GM12878 (cell line): Measurements from ENCODE around the gene CENPE. TPM values are rescaled to one million over a fixed set of nuclear protein-coding genes. Genes with fewer than 3 reads are reported as not detected.

Experiments
- ATAC-seq: fragments of 200-7000 bp; cut with Tn5 transposase; 3 replicates; pipeline ENCODE4 v1.9.1; 2020; ENCODE audit warnings: mild to moderate bottlenecking, moderate library complexity
- BruUV-seq: library from RNA; stranded (reverse); fragments of 400-500 nt; replicated peaks from 2 replicates; lab custom pipeline; 2021; lab: Mats Ljungman, UMichigan
- CTCF ChIA-PET: fragments of 300-600 bp; sonication (Branson Sonifier 250); formaldehyde crosslinking; extraction: SDS; loops from one replicate; lab custom pipeline; 2021; ENCODE audit warnings: inconsistent platforms; lab: Yijun Ruan, JAX
- POLR2A ChIA-PET: fragments of 350-600 bp; formaldehyde crosslinking; extraction: SDS; loops from one replicate; lab custom pipeline; 2021; ENCODE audit warnings: inconsistent platforms; lab: Charles Lee
- RAD21 ChIA-PET: fragments of 300-600 bp; sonication (Branson Sonifier 250); formaldehyde crosslinking; loops from one replicate; lab custom pipeline; 2023; ENCODE audit warnings: antibody characterized with exemption; ENCODE audit not compliant: unreplicated experiment; lab: Charles Lee
- SMC1A ChIA-PET: fragments of 300-600 bp; sonication (Branson Sonifier 250); formaldehyde crosslinking; loops from one replicate; lab custom pipeline; 2023; ENCODE audit not compliant: unreplicated experiment, uncharacterized antibody; lab: Charles Lee
- DNase-seq: peaks from one replicate; pipeline ENCODE4 v3.0.0-alpha.2; 2011; ENCODE audit warnings: low read depth, low spot score
- FAIRE-seq: peaks from 3 replicates; lab custom pipeline; 2011; peaks lifted over from hg19 to GRCh38; lab: Jason Lieb, UNC
- H2AFZ ChIP-seq: 2 replicates; pipeline ENCODE4 v1.6.0; 2011; ENCODE audit warnings: low read depth, low read length, control low read depth; ENCODE audit not compliant: control insufficient read depth
- H3K27ac ChIP-seq: 2 replicates; pipeline ENCODE4 v1.5.1; 2011; ENCODE audit warnings: control low read depth; ENCODE audit not compliant: control insufficient read depth, insufficient read depth
- H3K27me3 ChIP-seq, 2 experiments: replicated peaks in 1 of 2; 2 replicates each; pipeline versions ENCODE4 v1.6.0 to v1.6.1; 2011; ENCODE audit warnings: low read length in 1 of 2; ENCODE audit not compliant: control insufficient read depth in 2 of 2, insufficient read depth in 2 of 2
- H3K36me3 ChIP-seq, 2 experiments: 2 replicates each; pipeline ENCODE4 v1.5.1; 2011; ENCODE audit warnings: low read length in 1 of 2; ENCODE audit not compliant: control insufficient read depth in 2 of 2, insufficient read depth in 2 of 2
- H3K4me1 ChIP-seq: 2 replicates; pipeline ENCODE4 v1.6.1; 2011; ENCODE audit warnings: mild to moderate bottlenecking, low read length, moderate library complexity, mixed read lengths; ENCODE audit not compliant: control insufficient read depth, insufficient read depth
- H3K4me2 ChIP-seq: 2 replicates; pipeline ENCODE4 v1.6.0; 2011; ENCODE audit warnings: control low read depth; ENCODE audit not compliant: control insufficient read depth, insufficient read depth
- H3K4me3 ChIP-seq: fragments of 200-600 bp; sonication (generic); 2 replicates; pipeline ENCODE4 v1.5.1; 2016
- H3K79me2 ChIP-seq: 2 replicates; pipeline ENCODE4 v1.6.0; 2011; ENCODE audit warnings: low read length; ENCODE audit not compliant: control insufficient read depth, insufficient read depth
- H3K9ac ChIP-seq: 2 replicates; pipeline ENCODE4 v1.8.0; 2011; ENCODE audit warnings: low read length, control low read depth, mixed read lengths; ENCODE audit not compliant: control insufficient read depth, insufficient read depth
- H3K9me3 ChIP-seq: replicated peaks from 3 replicates; pipeline ENCODE4 v1.5.1; 2011; ENCODE audit warnings: mild to moderate bottlenecking, low read length; ENCODE audit not compliant: control insufficient read depth, insufficient read depth
- H4K20me1 ChIP-seq: 2 replicates; pipeline ENCODE4 v1.6.0; 2011; ENCODE audit not compliant: control insufficient read depth, insufficient read depth
- CEBPB ChIP-seq, 2 experiments: fragments of 150-350 bp in 1 of 2; IDR thresholded peaks; 2 replicates each; pipeline ENCODE4 v1.6.1; 2012 to 2014; ENCODE audit warnings: low read depth in 2 of 2, low read length in 2 of 2, borderline replicate concordance in 1 of 2, inconsistent platforms in 1 of 2
- CTCF ChIP-seq, 3 experiments: IDR thresholded peaks in 2 of 3; conservative IDR thresholded peaks in 1 of 3; 2 replicates each; pipeline ENCODE4 v1.5.1; 2011; ENCODE audit warnings: low read depth in 3 of 3, low read length in 3 of 3, mild to moderate bottlenecking in 3 of 3, control low read depth in 2 of 3, moderate library complexity in 2 of 3, inconsistent platforms in 1 of 3, mixed read lengths in 1 of 3; ENCODE audit not compliant: control insufficient read depth in 2 of 3, insufficient read depth in 1 of 3; ENCODE audit errors: extremely low read depth in 1 of 3
- EED ChIP-seq: sonication (generic); IDR thresholded peaks from 2 replicates; pipeline ENCODE4 v1.6.1; 2016; ENCODE audit warnings: antibody characterized with exemption, low read depth
- EP300 ChIP-seq, 2 experiments: fragments of 150-350 bp in 1 of 2; IDR thresholded peaks; 2 replicates each; pipeline ENCODE4 v1.6.1; 2011 to 2012; ENCODE audit warnings: low read depth in 2 of 2, low read length in 2 of 2, borderline replicate concordance in 1 of 2, improper control_type of control experiment in 1 of 2, inconsistent platforms in 1 of 2; ENCODE audit not compliant: control insufficient read depth in 1 of 2
- FOXM1 ChIP-seq: IDR thresholded peaks from 2 replicates; pipeline ENCODE4 v1.6.1; 2012; ENCODE audit warnings: low read depth, mild to moderate bottlenecking, inconsistent platforms, low read length, moderate library complexity
- HDAC6 ChIP-seq: fragments of 200-600 bp; sonication (generic); IDR thresholded peaks from one replicate; pipeline ENCODE4 v1.8.0; 2017; ENCODE audit warnings: antibody characterized with exemption; ENCODE audit not compliant: unreplicated experiment
- IRF3 ChIP-seq: fragments of 450-650 bp; IDR thresholded peaks from 2 replicates; pipeline ENCODE4 v1.6.1; 2014; ENCODE audit warnings: mild to moderate bottlenecking
- POLR2A ChIP-seq: IDR thresholded peaks from 2 replicates; pipeline ENCODE4 v1.6.1; 2011; ENCODE audit warnings: low read depth, mild to moderate bottlenecking, low read length
- RFX5 ChIP-seq: IDR thresholded peaks from 2 replicates; pipeline ENCODE4 v1.6.1; 2011; ENCODE audit warnings: low read depth, low read length, improper control_type of control experiment
- SPI1 ChIP-seq: IDR thresholded peaks from 2 replicates; pipeline ENCODE4 v1.6.1; 2011; ENCODE audit warnings: low read depth, mild to moderate bottlenecking, low read length, moderate library complexity, borderline replicate concordance; ENCODE audit not compliant: insufficient read depth
- SRF ChIP-seq, 2 experiments: IDR thresholded peaks; 2 replicates each; pipeline ENCODE4 v1.6.1; 2011; ENCODE audit warnings: low read depth in 2 of 2, low read length in 2 of 2, mild to moderate bottlenecking in 1 of 2, moderate library complexity in 1 of 2
- TAF1 ChIP-seq: IDR thresholded peaks from 2 replicates; pipeline ENCODE4 v1.6.1; 2011; ENCODE audit warnings: mild to moderate bottlenecking, low read depth, low read length, borderline replicate concordance
- TCF7 ChIP-seq: IDR thresholded peaks from 2 replicates; pipeline ENCODE4 v1.6.1; 2014; ENCODE audit warnings: antibody characterized with exemption, borderline replicate concordance
- ZBTB40 ChIP-seq: fragments of 450-650 bp; IDR thresholded peaks from 2 replicates; pipeline ENCODE4 v1.6.1; 2016; ENCODE audit warnings: mild to moderate bottlenecking, moderate library complexity, borderline replicate concordance
- ZNF24 ChIP-seq: fragments of 450-650 bp; IDR thresholded peaks from 2 replicates; pipeline ENCODE4 v1.6.1; 2017; ENCODE audit warnings: antibody characterized with exemption, mild to moderate bottlenecking
- WGBS: methylation state at CpG from one replicate; pipeline ENCODE4 v1.1.6; 2016; ENCODE audit warnings: low lambda C conversion rate; ENCODE audit not compliant: insufficient replicate concordance, insufficient coverage; ENCODE audit errors: missing lambda C conversion rate; 5-methylcytosine and 5-hydroxymethylcytosine counted together
- in situ Hi-C: fragments of 300-500 bp; cut with MboI; formaldehyde crosslinking; loops from 9 replicates; pipeline ENCODE4 v1.14.3; 2018; ENCODE audit warnings: mixed read lengths
- intact Hi-C: fragments of 100-400 bp; cut with micrococcal nuclease; formaldehyde crosslinking; loops from one replicate; pipeline ENCODE4 v1.14.2; 2022; ENCODE audit not compliant: unreplicated experiment
- polyA plus RNA-seq, 11 experiments: library from polyadenylated mRNA; depleted of rRNA in 4 of 11; unstranded in 6 of 11; stranded (reverse) in 5 of 11; fragments of >200 nt; fragmentation: Nextera tagmentation in 4 of 11; fragmentation: Illumina TruSeq in 1 of 11; extraction: Ambion mirVana in 4 of 11; extraction: Trizol in 1 of 11; gene quantifications; 1 replicate in 1 of 11; 2 replicates in 10 of 11; pipeline versions ENCODE4 v1.2.1 to v1.2.3, GENCODE V29; 2011 to 2016; ENCODE audit warnings: inconsistent platforms in 2 of 11, missing spikeins in 2 of 11, low read depth in 1 of 11
- total RNA-seq, 4 experiments: library from RNA; depleted of rRNA in 3 of 4; stranded (reverse); fragments of >200 nt in 3 of 4; fragmentation: Illumina TruSeq in 1 of 4; extraction: Trizol in 1 of 4; gene quantifications; 2 replicates each; pipeline versions ENCODE4 v1.2.1 to v1.2.3, GENCODE V29; 2013 to 2021

CENPE gene
- total and polyA plus RNA-seq, 10 of the 15 experiments (the other 5 are each of a cell fraction or from before 2014, with no cell fraction given) = 10.2 to 53.6 (median 25.2) TPM

GRCh38 chr4:103104886-103105285 lies 93.3 kb downstream of the CENPE start:
- H3K4me1 ChIP-seq = no peaks in the 10 kb centered on the region
- in situ Hi-C loops (no loop called here), intact Hi-C loops (no loop called here)
- DNase-seq = no peak
- RAD21 ChIA-PET = no interaction called here
- FAIRE-seq = no peak
- no peaks in the 10 kb centered on the region for H3K27me3 ChIP-seq
- peaks cover 1 to 14% of the 10 kb centered on the region in 2 experiments; a peak in 2 of 4 replicates for H3K36me3 ChIP-seq
- 100% methylated on average over 3 of the region's 3 CpGs for WGBS
- SMC1A ChIA-PET = no interaction called here
- no peak for ATAC-seq
- no peak overlapping the region for H3K4me3 ChIP-seq
- no peaks in the 10 kb centered on the region for H3K79me2 ChIP-seq
- no peak for TF ChIP-seq SRF (IDR thresholded peaks at IDR 0.05; ENCODE audit: low read depth in 2 of 2, low read length in 2 of 2)
- no peak for TF ChIP-seq SPI1
- TF ChIP-seq CTCF (IDR thresholded peaks at IDR 0.05 in 2 of 3, conservative IDR thresholded peaks at IDR 0.05 in 1 of 3; ENCODE audit: control insufficient read depth in 2 of 3, extremely low read depth in 1 of 3, insufficient read depth in 1 of 3, low read depth in 3 of 3, low read length in 3 of 3) = no peak
- TF ChIP-seq CEBPB (IDR thresholded peaks at IDR 0.05; ENCODE audit: borderline replicate concordance in 1 of 2, low read depth in 2 of 2, low read length in 2 of 2) = no peak
- TF ChIP-seq TAF1 = no peak
- no peak for TF ChIP-seq ZBTB40
- TF ChIP-seq POLR2A = no peak
- no peak for TF ChIP-seq RFX5
- TF ChIP-seq EED = no peak
- no peak for TF ChIP-seq HDAC6
- TF ChIP-seq EP300 (IDR thresholded peaks at IDR 0.05; ENCODE audit: borderline replicate concordance in 1 of 2, control insufficient read depth in 1 of 2, low read depth in 2 of 2, low read length in 2 of 2) = no peak
- no peak for TF ChIP-seq FOXM1
- no peak for TF ChIP-seq IRF3
- TF ChIP-seq ZNF24 = no peak
- TF ChIP-seq TCF7 = no peak
- no peak overlapping the region for H3K9ac ChIP-seq
- POLR2A ChIA-PET = no interaction called here
- no peak overlapping the region for H2AFZ ChIP-seq
- H3K27ac ChIP-seq = no peak overlapping the region
- no TSS peak for BruUV-seq
- no peaks in the 10 kb centered on the region for H4K20me1 ChIP-seq
- H3K4me2 ChIP-seq = no peak overlapping the region
- CTCF ChIA-PET = interaction anchor here (6.8 kb wide), 1 partner anchor 14 kb away, joined by 63 read pairs; no protein-coding TSS in a partner anchor
- H3K9me3 ChIP-seq = no peaks in the 10 kb centered on the region
